Measurements from ENCODE around the gene RELT. TPM values are rescaled to one million over a fixed set of nuclear protein-coding genes. Genes with fewer than 3 reads are reported as not detected.

RELT gene
- total RNA-seq, 1 donor from 2014 or later = 29.8 TPM

- intact Hi-C loops (cut with micrococcal nuclease) = no loop called here
Measured at GRCh38 chr11:73401217-73401923, 25.2 kb downstream of the RELT start.

- intact Hi-C loops (cut with micrococcal nuclease) = loop anchor here (1.0 kb wide), 1 partner anchor 259 kb away; no protein-coding TSS in a partner anchor
Measured at GRCh38 chr11:73401924-73402833, 26.0 kb downstream of the RELT start.

- intact Hi-C loops (cut with micrococcal nuclease) = loop anchor here (1.0 kb wide), 1 partner anchor 258 kb away; no protein-coding TSS in a partner anchor
Measured at GRCh38 chr11:73402834-73403185, 26.6 kb downstream of the RELT start.

- intact Hi-C loops (cut with micrococcal nuclease) = no loop called here
Measured at GRCh38 chr11:73403541-73403940, 27.3 kb downstream of the RELT start.

GRCh38 chr11:73404048-73404447 lies 27.8 kb downstream of the RELT start:
- intact Hi-C loops (cut with micrococcal nuclease) = no loop called here

GRCh38 chr11:73404506-73405145 lies 28.4 kb downstream of the RELT start:
- intact Hi-C loops (cut with micrococcal nuclease) = no loop called here

- intact Hi-C loops (cut with micrococcal nuclease) = no loop called here
Measured at GRCh38 chr11:73405146-73405510, 28.9 kb downstream of the RELT start.

- intact Hi-C loops (cut with micrococcal nuclease) = no loop called here
Measured at GRCh38 chr11:73406131-73406530, 29.9 kb downstream of the RELT start.

- intact Hi-C loops (cut with micrococcal nuclease) = no loop called here
Measured at GRCh38 chr11:73406619-73407018, 30.4 kb downstream of the RELT start.

GRCh38 chr11:73409431-73409830 lies 33.2 kb downstream of the RELT start:
- intact Hi-C loops (cut with micrococcal nuclease) = no loop called here

- intact Hi-C loops (cut with micrococcal nuclease) = no loop called here
Measured at GRCh38 chr11:73410627-73411026, 34.4 kb downstream of the RELT start.

GRCh38 chr11:73411031-73411430 lies 34.8 kb downstream of the RELT start:
- intact Hi-C loops (cut with micrococcal nuclease) = no loop called here

- intact Hi-C loops (cut with micrococcal nuclease) = no loop called here
Measured at GRCh38 chr11:73412308-73412707, 36.1 kb downstream of the RELT start.

GRCh38 chr11:73413256-73413655 lies 37.1 kb downstream of the RELT start:
- intact Hi-C loops (cut with micrococcal nuclease) = no loop called here

GRCh38 chr11:73414977-73415651 lies 38.9 kb downstream of the RELT start:
- intact Hi-C loops (cut with micrococcal nuclease) = loop anchor here (2.0 kb wide), 1 partner anchor 30 kb away; no protein-coding TSS in a partner anchor

- intact Hi-C loops (cut with micrococcal nuclease) = loop anchor here (2.0 kb wide), 1 partner anchor 31 kb away; no protein-coding TSS in a partner anchor
Measured at GRCh38 chr11:73415854-73416615, 39.8 kb downstream of the RELT start.

- intact Hi-C loops (cut with micrococcal nuclease) = no loop called here
Measured at GRCh38 chr11:73416786-73417185, 40.6 kb downstream of the RELT start.

- intact Hi-C loops (cut with micrococcal nuclease) = no loop called here
Measured at GRCh38 chr11:73420136-73420535, 43.9 kb downstream of the RELT start.

GRCh38 chr11:73422886-73423285 lies 46.7 kb downstream of the RELT start:
- intact Hi-C loops (cut with micrococcal nuclease) = no loop called here

- intact Hi-C loops (cut with micrococcal nuclease) = no loop called here
Measured at GRCh38 chr11:73423506-73423905, 47.3 kb downstream of the RELT start.

- intact Hi-C loops (cut with micrococcal nuclease) = no loop called here
Measured at GRCh38 chr11:73425108-73425507, 48.9 kb downstream of the RELT start.

Measured in T-helper 1 cell treated with Interleukin-12 subunit alpha and Interleukin-12 subunit beta and Interleukin-4 antibody, amounts not matched to agents 30 ng/mL and 1 ng/mL, for 36 hours (primary cell).